H9 (cell line): ENCODE results near the gene DPF3. TPM values are rescaled to one million over a fixed set of nuclear protein-coding genes. Genes with fewer than 3 reads are reported as not detected.

Source experiments
- DNase-seq: peaks from one replicate; pipeline ENCODE4 v3.0.0-alpha.2; 2017
- H2AFZ ChIP-seq: one replicate; pipeline ENCODE4 v1.6.1; 2013; ENCODE audit warnings: mild to moderate bottlenecking, low read length, control low read depth, moderate library complexity
- H2AK5ac ChIP-seq: 2 replicates; pipeline ENCODE4 v1.6.1; 2013; ENCODE audit warnings: low read length, control low read depth, mixed read lengths; ENCODE audit not compliant: insufficient read length
- H2BK120ac ChIP-seq: one replicate; pipeline ENCODE4 v1.6.1; 2013; ENCODE audit warnings: low read depth, mild to moderate bottlenecking, low read length, control low read depth, inconsistent platforms; ENCODE audit not compliant: poor library complexity, severe bottlenecking
- H2BK12ac ChIP-seq: 2 replicates; pipeline ENCODE4 v1.6.1; 2013; ENCODE audit warnings: low read length, control low read depth, mixed read lengths, low read depth; ENCODE audit not compliant: insufficient read length
- H2BK15ac ChIP-seq: 2 replicates; pipeline ENCODE4 v1.6.1; 2013; ENCODE audit warnings: low read depth, low read length, control low read depth
- H2BK20ac ChIP-seq: one replicate; pipeline ENCODE4 v1.6.1; 2013; ENCODE audit warnings: low read depth, mild to moderate bottlenecking, low read length, control low read depth, inconsistent platforms; ENCODE audit not compliant: poor library complexity, severe bottlenecking
- H2BK5ac ChIP-seq: 2 replicates; pipeline ENCODE4 v1.6.1; 2013; ENCODE audit warnings: low read length, control low read depth, mixed read lengths; ENCODE audit not compliant: insufficient read length
- H3K14ac ChIP-seq: 2 replicates; pipeline ENCODE4 v1.6.1; 2013; ENCODE audit warnings: low read length, control low read depth; ENCODE audit not compliant: insufficient read depth
- H3K18ac ChIP-seq: 2 replicates; pipeline ENCODE4 v1.6.1; 2013; ENCODE audit warnings: low read depth, mild to moderate bottlenecking, mixed read lengths, low read length, control low read depth; ENCODE audit not compliant: insufficient read length
- H3K23ac ChIP-seq: 2 replicates; pipeline ENCODE4 v1.6.1; 2013; ENCODE audit warnings: low read length, control low read depth, mixed read lengths, low read depth; ENCODE audit not compliant: insufficient read length
- H3K23me2 ChIP-seq: 2 replicates; pipeline ENCODE4 v1.6.1; 2013; ENCODE audit warnings: low read depth, mild to moderate bottlenecking, mixed read lengths, low read length, control low read depth; ENCODE audit not compliant: insufficient read length, poor library complexity, severe bottlenecking
- H3K27ac ChIP-seq: 2 replicates; pipeline ENCODE4 v1.5.1; 2013; ENCODE audit warnings: low read length, control low read depth, mixed read lengths, low read depth; ENCODE audit not compliant: insufficient read length
- H3K27me3 ChIP-seq: 2 replicates; pipeline ENCODE4 v1.6.1; 2013; ENCODE audit warnings: low read length, control low read depth, inconsistent platforms; ENCODE audit not compliant: insufficient read depth
- H3K4ac ChIP-seq: 2 replicates; pipeline ENCODE4 v1.6.1; 2013; ENCODE audit warnings: low read depth, mild to moderate bottlenecking, control low read depth, inconsistent platforms, low read length, moderate library complexity
- H3K4me1 ChIP-seq: 2 replicates; pipeline ENCODE4 v1.6.1; 2013; ENCODE audit warnings: low read length, control low read depth, inconsistent platforms; ENCODE audit not compliant: insufficient read depth
- H3K4me2 ChIP-seq: 2 replicates; pipeline ENCODE4 v1.6.1; 2013; ENCODE audit warnings: low read length, control low read depth, mixed read lengths; ENCODE audit not compliant: insufficient read length, insufficient read depth
- H3K56ac ChIP-seq: 2 replicates; pipeline ENCODE4 v1.6.1; 2013; ENCODE audit warnings: low read depth, mild to moderate bottlenecking, mixed read lengths, low read length, control low read depth; ENCODE audit not compliant: insufficient read length
- H3K79me1 ChIP-seq: 2 replicates; pipeline ENCODE4 v1.6.1; 2013; ENCODE audit warnings: low read depth, mild to moderate bottlenecking, moderate library complexity, low read length, control low read depth, inconsistent platforms; ENCODE audit not compliant: insufficient read depth, poor library complexity, severe bottlenecking
- H3K79me2 ChIP-seq: 2 replicates; pipeline ENCODE4 v1.6.1; 2013; ENCODE audit warnings: low read length, control low read depth, inconsistent platforms; ENCODE audit not compliant: insufficient read depth
- H3K9ac ChIP-seq: 2 replicates; pipeline ENCODE4 v1.6.1; 2013; ENCODE audit warnings: low read length, control low read depth, mixed read lengths; ENCODE audit not compliant: insufficient read length; ENCODE audit errors: extremely low read depth
- H3K9me3 ChIP-seq: one replicate; pipeline ENCODE4 v1.6.1; 2013; ENCODE audit warnings: low read depth, low read length, inconsistent platforms; ENCODE audit not compliant: control insufficient read depth
- H3T11ph ChIP-seq: one replicate; pipeline ENCODE4 v1.6.1; 2013; ENCODE audit warnings: mild to moderate bottlenecking, low read length, control low read depth, inconsistent platforms
- H4K20me1 ChIP-seq: one replicate; pipeline ENCODE4 v1.6.1; 2013; ENCODE audit not compliant: control insufficient read depth, insufficient read length, insufficient read depth
- H4K5ac ChIP-seq: 2 replicates; pipeline ENCODE4 v1.6.1; 2013; ENCODE audit warnings: low read depth, mild to moderate bottlenecking, mixed read lengths, low read length, control low read depth; ENCODE audit not compliant: insufficient read length
- H4K8ac ChIP-seq: replicated peaks from 2 replicates; pipeline ENCODE4 v1.6.1; 2013; ENCODE audit warnings: low read length, control low read depth, mixed read lengths, low read depth; ENCODE audit not compliant: insufficient read length
- H4K91ac ChIP-seq: 2 replicates; pipeline ENCODE4 v1.6.1; 2013; ENCODE audit warnings: low read depth, mild to moderate bottlenecking, moderate library complexity, mixed read lengths, low read length, control low read depth; ENCODE audit not compliant: insufficient read length
- H3K27ac Mint-ChIP-seq, 3 experiments: 2 replicates in 2 of 3; 3 replicates in 1 of 3; pipeline ENCODE4 v1.8.0; 2020 to 2021; ENCODE audit warnings: mixed read lengths in 3 of 3, mild to moderate bottlenecking in 1 of 3, moderate library complexity in 1 of 3
- H3K27me3 Mint-ChIP-seq: 2 replicates; pipeline ENCODE4 v1.8.0; 2021; ENCODE audit warnings: low read depth, mild to moderate bottlenecking, moderate library complexity, mixed read lengths
- H3K36me3 Mint-ChIP-seq, 3 experiments: 2 replicates in 2 of 3; 3 replicates in 1 of 3; pipeline ENCODE4 v1.8.0; 2020 to 2021; ENCODE audit warnings: low read depth in 3 of 3, mixed read lengths in 3 of 3; ENCODE audit not compliant: insufficient read depth in 1 of 3
- H3K4me1 Mint-ChIP-seq, 2 experiments: 2 replicates each; pipeline ENCODE4 v1.8.0; 2020; ENCODE audit warnings: mixed read lengths in 2 of 2
- H3K4me3 Mint-ChIP-seq, 2 experiments: 2 replicates in 1 of 2; 3 replicates in 1 of 2; pipeline ENCODE4 v1.8.0; 2020 to 2021; ENCODE audit warnings: mild to moderate bottlenecking in 2 of 2, mixed read lengths in 2 of 2, moderate library complexity in 1 of 2
- H3K9me3 Mint-ChIP-seq, 2 experiments: 2 replicates in 1 of 2; 3 replicates in 1 of 2; pipeline ENCODE4 v1.8.0; 2020; ENCODE audit warnings: mild to moderate bottlenecking in 2 of 2, mixed read lengths in 2 of 2, moderate library complexity in 1 of 2
- CTCF ChIP-seq: fragments of 200-600 bp; sonication (generic); conservative IDR thresholded peaks from 3 replicates; pipeline ENCODE4 v1.8.0; 2021; ENCODE audit warnings: antibody characterized with exemption, mild to moderate bottlenecking
- WGBS: extraction: QIAGEN DNeasy Blood & Tissue Kit; methylation state at CpG from one replicate; pipeline ENCODE4 v1.1.7; 2013; ENCODE audit warnings: missing lambda C conversion rate, low lambda C conversion rate, mixed read lengths; ENCODE audit not compliant: insufficient read length; ENCODE audit errors: extremely low coverage; 5-methylcytosine and 5-hydroxymethylcytosine counted together
- total RNA-seq: library from RNA; stranded (reverse); gene quantifications from 2 replicates; pipeline ENCODE4 v1.2.1, GENCODE V29; 2021

Gene DPF3
- total RNA-seq, 1 experiment from 2014 or later: not detected

- DNase-seq: no peak
- H2BK5ac ChIP-seq: no peak overlapping the region
- no peaks in the 10 kb centered on the region for H3K9me3 ChIP-seq
- no peak overlapping the region for H2BK12ac ChIP-seq
- no peak overlapping the region for H2AK5ac ChIP-seq
- H3K4me1 ChIP-seq: no peaks in the 10 kb centered on the region
- H3K27ac ChIP-seq: no peak overlapping the region
- H4K20me1 ChIP-seq: no peaks in the 10 kb centered on the region
- no peak overlapping the region for H3K4me3 Mint-ChIP-seq
- no peaks in the 10 kb centered on the region for H3K36me3 Mint-ChIP-seq
- no peak overlapping the region for H3K18ac ChIP-seq
- no peak overlapping the region for H4K8ac ChIP-seq
- no peaks in the 10 kb centered on the region for H3K9me3 Mint-ChIP-seq
- H3T11ph ChIP-seq: no peak overlapping the region
- no peak overlapping the region for H4K91ac ChIP-seq
- no peaks in the 10 kb centered on the region for H3K27me3 ChIP-seq
- no peaks in the 10 kb centered on the region for H3K23me2 ChIP-seq
- no peak overlapping the region for H3K14ac ChIP-seq
- H3K56ac ChIP-seq: no peak overlapping the region
- no peak overlapping the region for H3K4ac ChIP-seq
- no CpG with 5 or more reads among the region's 4 CpGs for WGBS
- H3K9ac ChIP-seq: no peak overlapping the region
- H3K4me1 Mint-ChIP-seq: peaks cover 0 to 5% of the 10 kb centered on the region in 2 experiments; a peak in 2 of 4 replicates
- no peak overlapping the region for H2BK120ac ChIP-seq
- H4K5ac ChIP-seq: no peak overlapping the region
- no peak for TF ChIP-seq CTCF
- no peaks in the 10 kb centered on the region for H3K27me3 Mint-ChIP-seq
- H2BK20ac ChIP-seq: no peak overlapping the region
- H3K79me1 ChIP-seq: no peaks in the 10 kb centered on the region
- no peak overlapping the region for H2AFZ ChIP-seq
- no peak overlapping the region for H3K27ac Mint-ChIP-seq
- H3K79me2 ChIP-seq: no peaks in the 10 kb centered on the region
- no peak overlapping the region for H3K23ac ChIP-seq
- no peak overlapping the region for H2BK15ac ChIP-seq
- no peak overlapping the region for H3K4me2 ChIP-seq
Observed at GRCh38 chr14:72591391-72591790, 302.5 kb downstream of the DPF3 start.
